Measurements from ENCODE around the gene BLOC1S1. TPM values are rescaled to one million over a fixed set of nuclear protein-coding genes. Genes with fewer than 3 reads are reported as not detected.
A peak's percentile ranks its signal among the peaks of the same experiment; 100 is the strongest.

BLOC1S1 gene
- total and polyA plus RNA-seq, 2 experiments from 2014 or later = 133 to 159 TPM

DNA sequence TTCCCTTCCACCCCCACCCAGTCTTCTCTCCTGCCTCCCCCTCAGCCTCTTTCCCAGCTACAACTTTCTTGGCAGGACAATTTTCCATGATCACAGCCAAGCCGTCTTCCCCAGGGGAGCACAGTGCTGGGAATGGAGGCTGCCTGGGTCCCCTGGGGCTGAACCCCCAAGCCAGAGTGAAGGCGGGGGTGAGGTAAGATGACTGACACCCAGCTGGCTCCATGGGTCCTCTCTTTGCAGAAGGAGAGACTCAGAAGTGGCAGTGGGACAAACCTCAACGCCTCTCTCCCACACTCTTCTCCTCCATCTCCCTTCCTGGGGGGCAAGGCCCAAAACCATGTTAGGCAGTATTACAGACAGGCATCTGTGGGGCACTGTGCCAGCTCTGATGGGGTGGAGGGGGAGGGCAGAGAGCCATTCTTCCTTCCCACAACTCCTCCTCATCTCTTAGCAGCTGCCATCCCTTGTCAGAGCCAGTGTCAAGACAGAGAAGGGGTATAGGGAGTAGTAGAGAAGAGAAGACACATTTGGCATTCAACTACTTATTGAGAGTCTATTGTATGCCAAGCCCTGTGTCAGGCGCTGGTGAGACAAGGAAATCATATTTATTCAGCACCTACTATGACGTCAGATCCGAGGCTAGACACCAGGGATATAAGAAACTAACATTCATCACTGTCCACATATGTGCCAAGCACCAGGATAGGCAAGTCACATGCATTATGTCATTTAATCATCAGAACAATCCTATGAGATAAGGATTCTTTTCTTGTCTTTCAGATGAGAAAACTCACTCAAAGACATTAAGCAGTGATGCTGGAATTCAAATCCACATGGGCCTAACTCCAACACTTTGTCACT, 11.7 kb upstream of the BLOC1S1 start:
- peaks cover 29% of the 10 kb centered on the region for H3K4me1 ChIP-seq (ENCODE audit: low read depth)
- peak in 1 of 2 donors; percentile 57 for DNase-seq (ENCODE audit: low read depth in 1 of 2, low spot score in 1 of 2)
- TF ChIP-seq, protein P1, sequence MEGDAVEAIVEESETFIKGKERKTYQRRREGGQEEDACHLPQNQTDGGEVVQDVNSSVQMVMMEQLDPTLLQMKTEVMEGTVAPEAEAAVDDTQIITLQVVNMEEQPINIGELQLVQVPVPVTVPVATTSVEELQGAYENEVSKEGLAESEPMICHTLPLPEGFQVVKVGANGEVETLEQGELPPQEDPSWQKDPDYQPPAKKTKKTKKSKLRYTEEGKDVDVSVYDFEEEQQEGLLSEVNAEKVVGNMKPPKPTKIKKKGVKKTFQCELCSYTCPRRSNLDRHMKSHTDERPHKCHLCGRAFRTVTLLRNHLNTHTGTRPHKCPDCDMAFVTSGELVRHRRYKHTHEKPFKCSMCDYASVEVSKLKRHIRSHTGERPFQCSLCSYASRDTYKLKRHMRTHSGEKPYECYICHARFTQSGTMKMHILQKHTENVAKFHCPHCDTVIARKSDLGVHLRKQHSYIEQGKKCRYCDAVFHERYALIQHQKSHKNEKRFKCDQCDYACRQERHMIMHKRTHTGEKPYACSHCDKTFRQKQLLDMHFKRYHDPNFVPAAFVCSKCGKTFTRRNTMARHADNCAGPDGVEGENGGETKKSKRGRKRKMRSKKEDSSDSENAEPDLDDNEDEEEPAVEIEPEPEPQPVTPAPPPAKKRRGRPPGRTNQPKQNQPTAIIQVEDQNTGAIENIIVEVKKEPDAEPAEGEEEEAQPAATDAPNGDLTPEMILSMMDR (IDR thresholded peaks at IDR 0.05; ENCODE audit: low read depth, low read length) = no peak
- no peaks in the 10 kb centered on the region for H3K27me3 ChIP-seq
- H3K4me3 ChIP-seq = no peak overlapping the region
- no peak overlapping the region for H3K27ac ChIP-seq
- no peaks in the 10 kb centered on the region for H3K9me3 ChIP-seq (ENCODE audit: low read depth)
- H3K36me3 ChIP-seq = no peaks in the 10 kb centered on the region

DNA sequence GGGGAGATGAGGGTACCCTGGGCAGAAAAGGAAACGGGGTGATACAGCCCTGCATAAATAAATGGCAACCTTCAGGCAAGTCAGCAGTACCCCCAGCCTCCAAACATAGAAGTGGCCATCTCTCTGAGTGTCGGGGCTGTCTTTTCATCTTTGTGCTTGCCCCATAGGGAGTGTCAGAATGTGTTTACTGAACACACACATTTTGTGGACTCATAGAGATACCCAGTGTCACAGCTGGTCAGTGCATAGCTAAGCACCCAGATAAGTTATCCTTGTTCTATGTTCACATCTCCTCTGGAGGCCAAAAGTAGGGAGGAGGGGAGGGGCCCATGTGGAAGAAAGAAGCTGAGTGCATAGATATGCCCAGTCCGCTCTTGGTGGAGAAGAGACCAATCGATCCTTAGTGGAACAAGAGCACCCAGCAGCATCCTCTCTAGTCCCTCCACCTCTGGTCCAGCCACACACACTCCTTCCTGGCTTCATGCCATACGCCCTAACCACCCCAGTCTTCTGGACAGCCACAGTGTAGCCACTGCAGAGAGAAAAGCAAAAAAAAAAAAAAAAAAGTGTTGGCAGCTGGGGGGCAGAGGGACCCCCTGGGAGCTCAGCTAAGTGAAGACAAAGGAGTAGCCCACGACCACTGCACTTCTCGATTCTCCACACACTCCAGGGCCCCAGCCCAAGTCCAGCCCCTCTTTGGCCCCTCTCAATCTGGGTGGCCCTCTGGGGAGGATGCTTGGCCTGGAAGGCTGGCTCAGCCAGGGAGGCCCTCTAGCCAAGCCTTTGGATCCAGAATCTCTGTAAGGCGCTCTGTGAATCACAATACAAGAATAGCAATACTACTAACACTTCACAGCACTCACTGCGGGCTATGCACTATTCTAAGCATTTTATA, 10.8 kb upstream of the BLOC1S1 start:
- Histone ChIP-seq H3K27ac (no peak overlapping the region), H3K9me3 (ENCODE audit: low read depth) (no peaks in the 10 kb centered on the region), H3K27me3 (no peaks in the 10 kb centered on the region), H3K4me1 (ENCODE audit: low read depth) (peaks cover 39% of the 10 kb centered on the region), H3K4me3 (no peak overlapping the region), H3K36me3 (no peaks in the 10 kb centered on the region)
- TF ChIP-seq, protein P1 (IDR thresholded peaks at IDR 0.05; ENCODE audit: low read depth, low read length) = no peak
- no peak for DNase-seq (ENCODE audit: low read depth in 1 of 2, low spot score in 1 of 2)

DNA sequence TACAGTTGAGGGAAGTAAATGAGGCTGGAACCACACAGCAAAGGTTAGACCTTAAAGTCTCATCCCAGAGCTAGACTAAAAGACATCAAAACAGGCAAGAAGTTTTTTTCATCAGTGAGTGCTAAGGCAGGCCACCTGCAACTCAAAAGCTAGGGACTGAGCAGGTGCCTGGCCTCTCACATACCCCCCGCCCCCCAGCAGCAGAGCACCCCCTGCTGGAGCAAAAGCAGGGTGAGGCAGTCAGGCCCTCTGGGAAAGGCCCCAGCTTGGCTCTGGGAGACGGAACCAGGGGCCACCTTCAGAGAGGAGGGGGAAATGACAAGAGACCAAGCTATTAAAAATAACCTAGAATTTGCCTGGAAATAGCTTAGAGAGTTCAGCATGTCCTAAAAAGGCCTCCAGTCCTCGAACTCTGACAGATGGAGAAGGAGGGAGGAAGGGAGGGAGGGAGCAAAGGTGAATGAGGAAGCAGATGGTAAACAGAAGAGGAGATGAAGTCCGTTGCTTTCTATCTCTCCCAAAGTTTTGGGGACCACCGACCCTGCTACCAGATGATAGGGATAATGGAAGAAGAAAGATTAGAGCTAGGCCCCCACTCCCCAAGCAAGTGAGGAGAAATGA, 10.0 kb upstream of the BLOC1S1 start:
- TF ChIP-seq, protein P1 (IDR thresholded peaks at IDR 0.05; ENCODE audit: low read depth, low read length) = peak; percentile 33
- DNase-seq (ENCODE audit: low read depth in 1 of 2, low spot score in 1 of 2) = no peak
- no peaks in the 10 kb centered on the region for H3K9me3 ChIP-seq (ENCODE audit: low read depth)
- no peak overlapping the region for H3K27ac ChIP-seq
- peak overlapping the region; percentile 82 for H3K4me3 ChIP-seq
- H3K36me3 ChIP-seq = no peaks in the 10 kb centered on the region
- no peaks in the 10 kb centered on the region for H3K27me3 ChIP-seq
- H3K4me1 ChIP-seq (ENCODE audit: low read depth) = peaks cover 46% of the 10 kb centered on the region

DNA sequence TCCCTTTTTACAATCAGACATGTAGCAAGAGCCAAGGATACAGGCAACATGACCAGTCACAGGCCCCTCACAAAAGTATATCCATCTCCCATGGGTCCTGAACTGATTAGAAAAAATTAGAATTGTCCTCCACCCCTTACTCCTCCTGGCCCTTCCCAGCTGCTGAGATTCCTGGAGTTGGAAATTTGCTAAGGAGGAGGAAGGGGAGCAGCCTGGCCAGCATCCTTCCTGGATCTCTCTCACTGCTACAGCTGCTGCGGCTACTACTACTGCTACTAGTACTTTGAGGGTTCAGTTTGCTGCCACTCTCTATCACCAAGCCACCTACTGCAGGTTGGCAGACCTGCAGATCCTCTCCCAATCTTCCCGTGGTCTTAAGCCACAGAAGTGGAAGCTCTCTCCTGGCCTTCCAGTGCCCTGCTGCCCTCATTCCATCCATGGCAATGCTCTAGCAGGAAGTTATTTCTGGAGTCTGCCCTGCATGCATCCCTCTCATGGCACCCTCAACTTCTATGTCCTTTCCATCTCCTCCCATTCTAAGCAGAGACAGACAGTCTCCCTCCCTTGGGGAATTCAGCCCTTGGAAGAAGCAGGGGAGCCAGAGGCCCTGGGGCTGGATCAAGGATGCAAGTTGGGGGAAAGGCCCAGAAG, 9.2 kb upstream of the BLOC1S1 start:
- Histone ChIP-seq H3K4me3 (peak overlapping the region; percentile 82), H3K36me3 (no peaks in the 10 kb centered on the region), H3K27me3 (no peaks in the 10 kb centered on the region), H3K9me3 (ENCODE audit: low read depth) (no peaks in the 10 kb centered on the region), H3K4me1 (ENCODE audit: low read depth) (peaks cover 54% of the 10 kb centered on the region), H3K27ac (no peak overlapping the region)
- no peak for DNase-seq (ENCODE audit: low read depth in 1 of 2, low spot score in 1 of 2)
- TF ChIP-seq, protein P1 (IDR thresholded peaks at IDR 0.05; ENCODE audit: low read depth, low read length) = no peak

DNA sequence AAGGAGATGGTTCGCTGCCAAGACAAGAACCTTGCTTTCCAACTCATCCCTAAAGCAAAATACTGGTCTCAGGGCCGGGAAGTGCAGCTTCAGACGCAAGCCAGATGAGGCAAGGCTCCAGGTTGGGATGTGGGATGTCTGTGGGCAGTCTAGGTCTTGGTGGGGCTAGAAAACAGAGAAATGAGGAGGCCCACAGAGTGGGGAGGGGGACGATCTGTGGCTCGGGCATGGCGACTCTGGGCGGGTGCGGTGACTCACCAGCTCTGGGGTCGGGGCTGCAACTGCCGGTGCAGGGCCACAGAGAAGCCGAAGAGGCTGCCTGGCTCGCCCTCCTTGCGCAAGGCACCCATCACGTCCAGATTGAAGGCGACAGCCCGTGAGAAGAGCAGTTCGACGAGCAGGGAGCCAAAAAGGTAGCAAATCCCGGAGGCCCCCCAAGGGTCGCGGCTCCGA, 8.6 kb upstream of the BLOC1S1 start:
- Histone ChIP-seq H3K4me1 (ENCODE audit: low read depth) (peaks cover 60% of the 10 kb centered on the region), H3K4me3 (peak overlapping the region; percentile 82), H3K36me3 (no peaks in the 10 kb centered on the region), H3K27me3 (no peaks in the 10 kb centered on the region), H3K27ac (no peak overlapping the region), H3K9me3 (ENCODE audit: low read depth) (no peaks in the 10 kb centered on the region)
- TF ChIP-seq, protein P1 (IDR thresholded peaks at IDR 0.05; ENCODE audit: low read depth, low read length) = no peak
- peak in 1 of 2 donors; percentile 42 for DNase-seq (ENCODE audit: low read depth in 1 of 2, low spot score in 1 of 2)

Measured in cardiac muscle cell (in vitro differentiated cells and primary cell).